ENCODE results near the gene TMEM184C.

TMEM184C gene

GRCh38 chr4:147591106-147591505 is 26.1 kb upstream of the TMEM184C start:
- no peak for ATAC-seq
- TF ChIP-seq ARNTL (CRISPR knock-in tag; IDR thresholded peaks at IDR 0.05; ENCODE audit: borderline replicate concordance, low read depth): no peak
- TF ChIP-seq SNAI2 (CRISPR knock-in tag; IDR thresholded peaks at IDR 0.05): no peak
- TF ChIP-seq ESRRG (CRISPR knock-in tag; IDR thresholded peaks at IDR 0.05): no peak
- no peak for TF ChIP-seq PPARA (CRISPR knock-in tag; IDR thresholded peaks at IDR 0.05; ENCODE audit: borderline replicate concordance)
- TF ChIP-seq TCF4 (CRISPR knock-in tag; IDR thresholded peaks at IDR 0.05; ENCODE audit: borderline replicate concordance): no peak
- TF ChIP-seq, protein P1, sequence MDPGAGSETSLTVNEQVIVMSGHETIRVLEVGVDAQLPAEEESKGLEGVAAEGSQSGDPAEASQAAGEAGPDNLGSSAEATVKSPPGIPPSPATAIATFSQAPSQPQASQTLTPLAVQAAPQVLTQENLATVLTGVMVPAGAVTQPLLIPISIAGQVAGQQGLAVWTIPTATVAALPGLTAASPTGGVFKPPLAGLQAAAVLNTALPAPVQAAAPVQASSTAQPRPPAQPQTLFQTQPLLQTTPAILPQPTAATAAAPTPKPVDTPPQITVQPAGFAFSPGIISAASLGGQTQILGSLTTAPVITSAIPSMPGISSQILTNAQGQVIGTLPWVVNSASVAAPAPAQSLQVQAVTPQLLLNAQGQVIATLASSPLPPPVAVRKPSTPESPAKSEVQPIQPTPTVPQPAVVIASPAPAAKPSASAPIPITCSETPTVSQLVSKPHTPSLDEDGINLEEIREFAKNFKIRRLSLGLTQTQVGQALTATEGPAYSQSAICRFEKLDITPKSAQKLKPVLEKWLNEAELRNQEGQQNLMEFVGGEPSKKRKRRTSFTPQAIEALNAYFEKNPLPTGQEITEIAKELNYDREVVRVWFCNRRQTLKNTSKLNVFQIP (CRISPR knock-in tag; IDR thresholded peaks at IDR 0.05; ENCODE audit: borderline replicate concordance, low read depth): no peak
- TF ChIP-seq ZC3H10 (CRISPR knock-in tag; IDR thresholded peaks at IDR 0.05): no peak
- no peak for TF ChIP-seq ZNF70 (CRISPR knock-in tag; IDR thresholded peaks at IDR 0.05)
- no peak for TF ChIP-seq TOX (CRISPR knock-in tag; IDR thresholded peaks at IDR 0.05; ENCODE audit: borderline replicate concordance)
- TF ChIP-seq, protein P2, sequence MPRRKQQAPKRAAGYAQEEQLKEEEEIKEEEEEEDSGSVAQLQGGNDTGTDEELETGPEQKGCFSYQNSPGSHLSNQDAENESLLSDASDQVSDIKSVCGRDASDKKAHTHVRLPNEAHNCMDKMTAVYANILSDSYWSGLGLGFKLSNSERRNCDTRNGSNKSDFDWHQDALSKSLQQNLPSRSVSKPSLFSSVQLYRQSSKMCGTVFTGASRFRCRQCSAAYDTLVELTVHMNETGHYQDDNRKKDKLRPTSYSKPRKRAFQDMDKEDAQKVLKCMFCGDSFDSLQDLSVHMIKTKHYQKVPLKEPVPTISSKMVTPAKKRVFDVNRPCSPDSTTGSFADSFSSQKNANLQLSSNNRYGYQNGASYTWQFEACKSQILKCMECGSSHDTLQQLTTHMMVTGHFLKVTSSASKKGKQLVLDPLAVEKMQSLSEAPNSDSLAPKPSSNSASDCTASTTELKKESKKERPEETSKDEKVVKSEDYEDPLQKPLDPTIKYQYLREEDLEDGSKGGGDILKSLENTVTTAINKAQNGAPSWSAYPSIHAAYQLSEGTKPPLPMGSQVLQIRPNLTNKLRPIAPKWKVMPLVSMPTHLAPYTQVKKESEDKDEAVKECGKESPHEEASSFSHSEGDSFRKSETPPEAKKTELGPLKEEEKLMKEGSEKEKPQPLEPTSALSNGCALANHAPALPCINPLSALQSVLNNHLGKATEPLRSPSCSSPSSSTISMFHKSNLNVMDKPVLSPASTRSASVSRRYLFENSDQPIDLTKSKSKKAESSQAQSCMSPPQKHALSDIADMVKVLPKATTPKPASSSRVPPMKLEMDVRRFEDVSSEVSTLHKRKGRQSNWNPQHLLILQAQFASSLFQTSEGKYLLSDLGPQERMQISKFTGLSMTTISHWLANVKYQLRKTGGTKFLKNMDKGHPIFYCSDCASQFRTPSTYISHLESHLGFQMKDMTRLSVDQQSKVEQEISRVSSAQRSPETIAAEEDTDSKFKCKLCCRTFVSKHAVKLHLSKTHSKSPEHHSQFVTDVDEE (CRISPR knock-in tag; IDR thresholded peaks at IDR 0.05): no peak
- no peak for TF ChIP-seq PATZ1 (CRISPR knock-in tag; IDR thresholded peaks at IDR 0.05; ENCODE audit: borderline replicate concordance)
- no peak for TF ChIP-seq BACH2 (CRISPR knock-in tag; IDR thresholded peaks at IDR 0.05; ENCODE audit: borderline replicate concordance)
- TF ChIP-seq ZNF8 (CRISPR knock-in tag; IDR thresholded peaks at IDR 0.05): no peak
- TF ChIP-seq GLIS3 (CRISPR knock-in tag; IDR thresholded peaks at IDR 0.05): no peak
- TF ChIP-seq ZFP3 (CRISPR knock-in tag; IDR thresholded peaks at IDR 0.05): no peak
- TF ChIP-seq CSDC2 (CRISPR knock-in tag; IDR thresholded peaks at IDR 0.05): no peak
- TF ChIP-seq RARB (CRISPR knock-in tag; IDR thresholded peaks at IDR 0.05): no peak

DNA sequence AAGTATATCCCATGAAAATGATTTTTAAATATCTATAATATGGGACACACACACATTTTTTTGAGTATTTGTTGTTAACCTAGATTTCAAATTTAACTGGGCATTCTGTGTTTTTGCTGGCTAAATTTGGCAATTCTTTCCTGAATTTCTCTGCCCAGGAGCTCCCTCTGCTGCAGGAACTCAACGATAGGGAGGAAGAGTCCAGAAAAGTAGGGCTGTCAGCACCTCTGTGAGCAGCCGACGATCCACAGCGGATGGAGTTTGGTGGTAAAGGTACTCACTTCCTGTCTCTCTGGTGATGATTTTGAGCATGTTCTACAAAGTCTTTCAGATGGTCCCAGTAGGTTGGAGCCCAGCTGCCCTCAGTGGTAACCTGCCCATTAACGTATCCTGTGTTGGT is 23.1 kb upstream of the TMEM184C start:
- no peak for ATAC-seq
- no peak for TF ChIP-seq SNAI2 (CRISPR knock-in tag; IDR thresholded peaks at IDR 0.05)
- TF ChIP-seq, protein P1 (CRISPR knock-in tag; IDR thresholded peaks at IDR 0.05; ENCODE audit: borderline replicate concordance, low read depth): no peak
- no peak for TF ChIP-seq ZFP3 (CRISPR knock-in tag; IDR thresholded peaks at IDR 0.05)

GRCh38 chr4:147594578-147594977 is 22.6 kb upstream of the TMEM184C start:
- no peak for ATAC-seq
- TF ChIP-seq TCF4 (CRISPR knock-in tag; IDR thresholded peaks at IDR 0.05; ENCODE audit: borderline replicate concordance) (no peak), ZFP3 (CRISPR knock-in tag; IDR thresholded peaks at IDR 0.05) (no peak), CSDC2 (CRISPR knock-in tag; IDR thresholded peaks at IDR 0.05) (no peak), GLIS3 (CRISPR knock-in tag; IDR thresholded peaks at IDR 0.05) (no peak), CSRNP3 (CRISPR knock-in tag; IDR thresholded peaks at IDR 0.05) (no peak), ISL1 (CRISPR knock-in tag; IDR thresholded peaks at IDR 0.05) (no peak), ARNTL (CRISPR knock-in tag; IDR thresholded peaks at IDR 0.05; ENCODE audit: borderline replicate concordance, low read depth) (no peak), PPARA (CRISPR knock-in tag; IDR thresholded peaks at IDR 0.05; ENCODE audit: borderline replicate concordance) (no peak), BACH2 (CRISPR knock-in tag; IDR thresholded peaks at IDR 0.05; ENCODE audit: borderline replicate concordance) (no peak)
- TF ChIP-seq, protein P3, sequence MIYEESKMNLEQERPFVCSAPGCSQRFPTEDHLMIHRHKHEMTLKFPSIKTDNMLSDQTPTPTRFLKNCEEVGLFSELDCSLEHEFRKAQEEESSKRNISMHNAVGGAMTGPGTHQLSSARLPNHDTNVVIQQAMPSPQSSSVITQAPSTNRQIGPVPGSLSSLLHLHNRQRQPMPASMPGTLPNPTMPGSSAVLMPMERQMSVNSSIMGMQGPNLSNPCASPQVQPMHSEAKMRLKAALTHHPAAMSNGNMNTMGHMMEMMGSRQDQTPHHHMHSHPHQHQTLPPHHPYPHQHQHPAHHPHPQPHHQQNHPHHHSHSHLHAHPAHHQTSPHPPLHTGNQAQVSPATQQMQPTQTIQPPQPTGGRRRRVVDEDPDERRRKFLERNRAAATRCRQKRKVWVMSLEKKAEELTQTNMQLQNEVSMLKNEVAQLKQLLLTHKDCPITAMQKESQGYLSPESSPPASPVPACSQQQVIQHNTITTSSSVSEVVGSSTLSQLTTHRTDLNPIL (CRISPR knock-in tag; IDR thresholded peaks at IDR 0.05; ENCODE audit: low read depth): no peak
